Right lobe of liver (tissue), 6 donors: ENCODE measurements around the gene TMEM125. TPM values are rescaled to one million over a fixed set of nuclear protein-coding genes. Genes with fewer than 3 reads are reported as not detected.
A peak's percentile ranks its signal among the peaks of the same experiment; 100 is the strongest.

ENCODE experiments used
- ATAC-seq, 4 donors: fragments of 200-7000 bp; cut with Tn5 transposase; one replicate each; pipeline ENCODE4 v1.9.1; 2020; ENCODE audit warnings: mild to moderate bottlenecking in 4 of 4, moderate library complexity in 4 of 4
- DNase-seq, 3 donors: peaks; one replicate each; pipeline ENCODE4 v3.0.0-alpha.2; 2020
- H3K27ac ChIP-seq, 3 donors: fragments of 200-600 bp; one replicate each; pipeline ENCODE4 v1.8.0; 2022
- H3K27me3 ChIP-seq, 2 donors: fragments of 200-600 bp; one replicate each; pipeline ENCODE4 v1.8.0; 2022
- H3K36me3 ChIP-seq, 4 donors: fragments of 200-600 bp; sonication (generic) in 1 of 4; one replicate each; pipeline versions ENCODE4 v1.5.1 to v1.8.0; 2017 to 2022; ENCODE audit warnings: control low read depth in 1 of 4
- H3K4me1 ChIP-seq, 4 donors: fragments of 200-600 bp; sonication (generic) in 1 of 4; one replicate each; pipeline versions ENCODE4 v1.5.1 to v1.8.0; 2017 to 2022; ENCODE audit warnings: control low read depth in 1 of 4
- H3K4me3 ChIP-seq, 3 donors: fragments of 200-600 bp; one replicate each; pipeline ENCODE4 v1.8.0; 2022
- H3K9me3 ChIP-seq, 4 donors: fragments of 200-600 bp; sonication (generic) in 1 of 4; one replicate each; pipeline versions ENCODE4 v1.5.1 to v1.8.0; 2017 to 2022; ENCODE audit warnings: control low read depth in 1 of 4
- POLR2A ChIP-seq: fragments of 450-650 bp; IDR thresholded peaks from one replicate; pipeline ENCODE4 v1.6.1; 2017; ENCODE audit warnings: antibody characterized with exemption, mild to moderate bottlenecking
- WGBS: methylation state at CpG from one replicate; pipeline ENCODE4 v1.1.6; 2018; ENCODE audit warnings: low coverage, low lambda C conversion rate; ENCODE audit not compliant: insufficient coverage; ENCODE audit errors: missing lambda C conversion rate; 5-methylcytosine and 5-hydroxymethylcytosine counted together
- intact Hi-C, 2 donors: fragments of 100-400 bp; cut with DNase I; formaldehyde crosslinking; loops; one replicate each; pipeline versions ENCODE4 v1.11.2 to v1.14.1; 2022
- total RNA-seq, 6 experiments: library from RNA; depleted of rRNA in 2 of 6; stranded (reverse); fragments of >200 nt in 2 of 6; fragmentation: NEBNext Ultra II Directional in 3 of 6; extraction: Animal tissue kit (Norgen Biotek cat#: 25700) in 3 of 6; gene quantifications; one replicate each; pipeline versions ENCODE4 v1.1.0 to v1.2.4, GENCODE V29; 2016 to 2023
- TF ChIP-seq, protein P1 (sequence below), 4 donors: fragments of 200-600 bp in 3 of 4; fragments of 450-650 bp in 1 of 4; IDR thresholded peaks; one replicate each; pipeline versions ENCODE4 v1.5.1 to v1.8.0; 2016 to 2022; ENCODE audit warnings: antibody characterized with exemption in 4 of 4, mild to moderate bottlenecking in 2 of 4
- donor health status: DM: no; HTN: yes; CAD: no.
- donor health status: DM: no; HTN: no; CAD: no.
- donor health status: DM: no; HTN: no; CAD: no.
- donor health status: DM: no; HTN: yes; CAD: no.
- donor health status: DM: no; HTN: yes; CAD: no.

The TMEM125 gene
- total RNA-seq, 6 experiments from 2014 or later, result 0.21 to 0.27 TPM; not detected in 4

DNA sequence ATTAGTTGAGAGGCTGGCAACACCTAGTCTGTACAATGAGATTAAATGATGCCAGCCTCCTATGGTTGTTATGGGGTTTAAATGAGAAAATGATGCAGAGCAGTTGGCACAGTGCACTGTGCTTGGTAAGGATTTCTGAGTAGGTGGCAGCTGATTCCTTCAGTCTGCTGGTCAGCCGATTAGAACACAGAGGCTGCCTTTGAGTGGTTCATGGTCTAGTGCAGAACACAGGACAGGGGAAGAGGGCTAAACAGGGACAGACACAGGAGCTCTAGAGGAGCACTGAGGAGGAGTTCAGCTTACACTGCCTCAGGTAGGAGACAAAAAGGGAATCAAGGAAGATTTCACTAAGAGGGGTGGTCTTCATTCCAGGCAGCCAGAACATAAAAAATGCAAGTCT, 32.4 kb downstream of the TMEM125 start:
- ATAC-seq (no peak), DNase-seq (peak in 1 of 3 donors; percentile 11)
- peak overlapping the region in 1 of 3 donors; percentile 14 for H3K4me3 ChIP-seq
- intact Hi-C loops, result no loop called here
- no peaks in the 10 kb centered on the region for H3K27me3 ChIP-seq
- H3K9me3 ChIP-seq, result no peaks in the 10 kb centered on the region
- no peak for TF ChIP-seq POLR2A
- TF ChIP-seq, protein P1, sequence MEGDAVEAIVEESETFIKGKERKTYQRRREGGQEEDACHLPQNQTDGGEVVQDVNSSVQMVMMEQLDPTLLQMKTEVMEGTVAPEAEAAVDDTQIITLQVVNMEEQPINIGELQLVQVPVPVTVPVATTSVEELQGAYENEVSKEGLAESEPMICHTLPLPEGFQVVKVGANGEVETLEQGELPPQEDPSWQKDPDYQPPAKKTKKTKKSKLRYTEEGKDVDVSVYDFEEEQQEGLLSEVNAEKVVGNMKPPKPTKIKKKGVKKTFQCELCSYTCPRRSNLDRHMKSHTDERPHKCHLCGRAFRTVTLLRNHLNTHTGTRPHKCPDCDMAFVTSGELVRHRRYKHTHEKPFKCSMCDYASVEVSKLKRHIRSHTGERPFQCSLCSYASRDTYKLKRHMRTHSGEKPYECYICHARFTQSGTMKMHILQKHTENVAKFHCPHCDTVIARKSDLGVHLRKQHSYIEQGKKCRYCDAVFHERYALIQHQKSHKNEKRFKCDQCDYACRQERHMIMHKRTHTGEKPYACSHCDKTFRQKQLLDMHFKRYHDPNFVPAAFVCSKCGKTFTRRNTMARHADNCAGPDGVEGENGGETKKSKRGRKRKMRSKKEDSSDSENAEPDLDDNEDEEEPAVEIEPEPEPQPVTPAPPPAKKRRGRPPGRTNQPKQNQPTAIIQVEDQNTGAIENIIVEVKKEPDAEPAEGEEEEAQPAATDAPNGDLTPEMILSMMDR (IDR thresholded peaks at IDR 0.05), result no peak
- WGBS, result 57% methylated on average over 1 of the region's 1 CpG
- no peak overlapping the region for H3K27ac ChIP-seq
- H3K4me1 ChIP-seq, result peaks cover 0 to 20% (median 9%) of the 10 kb centered on the region in 4 donors
- H3K36me3 ChIP-seq, result no peaks in the 10 kb centered on the region

DNA sequence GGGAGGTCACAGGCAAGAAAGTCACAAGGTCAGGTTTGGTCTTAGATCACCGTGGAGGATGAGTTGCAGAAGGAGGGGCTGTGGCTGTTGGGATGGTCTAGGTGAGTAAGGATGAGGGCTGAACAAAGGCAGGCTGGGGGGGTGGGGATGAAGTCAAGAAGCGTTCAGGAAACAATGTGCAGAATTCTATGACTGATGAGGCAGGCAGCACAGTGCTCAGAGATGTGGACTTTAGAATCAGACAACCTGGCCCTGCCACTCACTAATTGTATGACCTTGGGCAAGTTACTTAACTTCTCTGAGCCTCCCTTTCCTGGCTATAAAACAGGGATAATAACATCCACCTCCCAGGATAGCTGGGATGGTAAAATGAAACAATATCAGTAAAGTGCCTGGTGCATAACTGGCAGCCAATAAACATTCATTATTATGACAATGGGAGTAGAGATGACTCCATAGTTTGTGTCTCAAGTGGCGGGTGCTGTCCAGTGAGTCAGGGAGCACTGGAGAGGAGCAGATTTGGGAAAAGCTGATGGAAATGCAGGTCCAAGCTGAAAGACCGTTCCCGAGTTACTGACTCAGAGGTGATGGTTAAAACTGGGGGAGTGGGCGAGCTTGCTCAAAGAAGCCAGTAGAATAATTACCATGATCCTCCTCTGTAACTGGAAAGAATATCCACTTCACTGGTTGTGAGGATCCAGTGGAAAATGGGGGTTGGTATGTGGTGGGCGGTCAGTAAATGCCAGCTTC, 33.1 kb downstream of the TMEM125 start:
- Histone ChIP-seq H3K27ac (no peak overlapping the region), H3K4me3 (no peak overlapping the region), H3K36me3 (no peaks in the 10 kb centered on the region), H3K4me1 (peaks cover 0 to 20% (median 9%) of the 10 kb centered on the region in 4 donors), H3K27me3 (no peaks in the 10 kb centered on the region), H3K9me3 (no peaks in the 10 kb centered on the region)
- peak in 1 of 4 donors; percentile 17 for ATAC-seq
- TF ChIP-seq, protein P1 (IDR thresholded peaks at IDR 0.05), result no peak
- no peak for TF ChIP-seq POLR2A
- intact Hi-C loops, result no loop called here
- WGBS, result 66% methylated on average over 7 of the region's 7 CpGs
- peak in 1 of 3 donors; percentile 18 for DNase-seq

DNA sequence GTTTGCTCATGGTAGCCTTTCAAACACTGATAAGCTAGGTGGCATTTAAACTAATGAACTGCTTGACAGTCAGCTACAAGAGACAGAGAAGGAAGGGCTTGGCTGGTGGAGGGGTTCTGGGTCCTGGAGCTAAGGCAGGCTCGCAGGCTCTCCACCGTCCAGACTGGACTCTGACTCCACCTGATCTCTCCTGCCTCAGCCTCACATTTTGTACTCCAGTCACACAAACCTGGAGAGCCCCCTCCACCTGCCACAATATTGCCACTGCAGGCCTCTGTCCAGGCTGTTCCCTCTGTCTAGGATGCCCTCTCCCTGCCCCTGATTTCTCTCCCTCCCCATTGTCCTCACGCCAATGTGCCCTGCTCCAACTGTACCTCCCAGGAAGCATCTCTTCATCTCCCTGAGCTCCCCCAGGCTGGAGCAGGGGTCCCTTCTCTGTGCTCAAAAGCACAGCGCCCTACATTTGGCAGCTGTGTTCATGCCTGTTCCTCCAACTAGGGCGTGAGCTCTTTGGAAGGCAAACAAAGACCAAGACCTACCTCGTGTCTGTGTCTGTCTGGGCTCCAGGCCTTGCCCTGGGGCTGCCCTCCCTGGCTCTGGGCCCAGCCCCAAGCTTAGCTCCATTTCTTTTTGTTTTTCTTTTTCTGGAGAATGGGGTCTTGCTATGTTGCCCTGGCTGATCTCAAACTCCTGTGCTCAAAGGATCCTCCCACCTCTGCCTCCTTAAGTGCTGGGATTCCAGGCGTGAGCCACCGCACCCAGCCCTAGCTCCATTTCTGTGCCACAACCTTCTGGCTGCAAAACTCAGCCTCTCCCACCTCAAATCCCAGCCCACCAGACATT, 33.9 kb downstream of the TMEM125 start:
- 35% methylated on average over 4 of the region's 8 CpGs for WGBS
- intact Hi-C loops, result no loop called here
- H3K4me1 ChIP-seq, result peaks cover 0 to 20% (median 9%) of the 10 kb centered on the region in 4 donors
- DNase-seq, result peak in 2 of 3 donors; percentile 66 to 68
- H3K4me3 ChIP-seq, result no peak overlapping the region
- no peaks in the 10 kb centered on the region for H3K27me3 ChIP-seq
- no peak for TF ChIP-seq POLR2A
- TF ChIP-seq, protein P1 (IDR thresholded peaks at IDR 0.05), result no peak
- H3K27ac ChIP-seq, result peak overlapping the region in 1 of 3 donors; percentile 1
- H3K9me3 ChIP-seq, result no peaks in the 10 kb centered on the region
- peak; percentile 57 to 86 (median 80) for ATAC-seq
- no peaks in the 10 kb centered on the region for H3K36me3 ChIP-seq

DNA sequence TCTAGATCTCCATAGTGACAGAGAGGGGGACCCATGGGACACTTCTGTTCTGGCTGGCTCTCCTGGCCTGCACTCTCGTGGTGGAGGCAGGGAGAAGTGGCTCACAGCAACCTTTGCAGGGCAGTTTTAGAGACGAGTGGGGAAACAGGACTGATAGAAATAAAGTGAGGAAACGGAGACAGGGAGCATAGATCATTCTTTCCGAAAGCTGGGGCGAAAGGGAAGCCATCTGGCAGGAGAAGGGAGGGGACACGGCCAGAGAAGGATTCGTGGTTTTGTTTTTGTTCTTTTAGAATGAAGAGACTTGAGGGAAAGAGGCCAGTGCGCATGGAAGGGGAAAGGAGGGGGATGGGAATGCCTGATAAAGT, 34.5 kb downstream of the TMEM125 start:
- peak; percentile 7 to 20 (median 8) for ATAC-seq
- no peak overlapping the region for H3K4me3 ChIP-seq
- no peaks in the 10 kb centered on the region for H3K9me3 ChIP-seq
- H3K36me3 ChIP-seq, result no peaks in the 10 kb centered on the region
- H3K4me1 ChIP-seq, result peaks cover 0 to 20% (median 9%) of the 10 kb centered on the region in 4 donors
- 49% methylated on average over 8 of the region's 8 CpGs for WGBS
- no peaks in the 10 kb centered on the region for H3K27me3 ChIP-seq
- intact Hi-C loops, result no loop called here
- no peak overlapping the region for H3K27ac ChIP-seq
- TF ChIP-seq, protein P1 (IDR thresholded peaks at IDR 0.05), result no peak
- TF ChIP-seq POLR2A, result no peak
- no peak for DNase-seq
